NCI-H146 treated with DMSO at 0.1 percent for 48 hours (cell line): ENCODE data around the gene P2RX3.

Experiments
- DNase-seq: peaks from one replicate; lab custom pipeline; 2025; ENCODE audit not compliant: unreplicated experiment; lab: John Stamatoyannopoulos, UW

The P2RX3 gene

DNA sequence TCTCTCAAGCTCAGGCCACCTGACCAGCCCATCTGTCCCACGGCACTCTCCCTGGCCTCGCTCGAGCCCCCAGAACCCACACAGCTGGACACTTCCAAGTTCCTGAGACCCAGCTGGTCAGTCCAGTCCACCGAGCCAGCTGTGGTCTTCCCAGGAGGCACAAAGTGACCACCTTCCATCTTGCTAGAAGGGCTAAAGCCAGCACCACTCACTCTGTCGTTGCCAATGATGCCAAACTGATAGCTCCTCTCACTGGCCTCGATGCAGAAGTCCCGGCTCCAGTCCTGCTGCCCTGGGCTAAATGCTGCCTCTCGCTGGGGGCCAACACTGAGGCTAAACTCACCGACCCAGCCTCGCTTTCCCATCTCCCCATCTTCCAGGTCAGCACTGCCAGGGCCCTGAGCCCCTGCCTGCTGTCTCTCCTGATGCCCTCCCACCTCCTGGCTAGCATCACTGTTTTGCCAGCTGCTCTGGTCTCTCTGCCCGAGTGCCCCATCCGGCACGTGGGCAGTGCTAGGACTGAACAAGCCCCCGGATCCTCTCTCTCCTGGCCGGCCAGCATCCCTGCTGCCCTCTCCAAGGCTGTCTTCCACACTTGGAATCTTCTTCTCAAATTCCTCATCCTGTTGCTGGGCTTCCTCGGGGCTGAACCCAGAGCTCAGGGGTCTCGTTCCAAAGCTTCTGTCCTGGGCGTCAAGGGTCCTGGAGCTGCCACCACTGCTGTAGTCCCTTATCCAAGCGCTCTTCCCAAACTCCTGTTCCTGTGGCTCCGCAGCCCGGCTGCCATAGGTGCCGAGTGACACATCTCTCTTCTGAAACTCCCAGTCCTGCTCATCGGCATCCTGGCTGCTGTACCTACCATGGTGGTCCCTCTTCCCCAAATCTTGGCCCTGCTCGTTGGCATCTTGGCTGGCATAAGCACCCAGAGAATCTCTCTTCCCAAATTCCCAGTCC lies 28.8 kb upstream of the P2RX3 start:
- DNase-seq = no peak

DNA sequence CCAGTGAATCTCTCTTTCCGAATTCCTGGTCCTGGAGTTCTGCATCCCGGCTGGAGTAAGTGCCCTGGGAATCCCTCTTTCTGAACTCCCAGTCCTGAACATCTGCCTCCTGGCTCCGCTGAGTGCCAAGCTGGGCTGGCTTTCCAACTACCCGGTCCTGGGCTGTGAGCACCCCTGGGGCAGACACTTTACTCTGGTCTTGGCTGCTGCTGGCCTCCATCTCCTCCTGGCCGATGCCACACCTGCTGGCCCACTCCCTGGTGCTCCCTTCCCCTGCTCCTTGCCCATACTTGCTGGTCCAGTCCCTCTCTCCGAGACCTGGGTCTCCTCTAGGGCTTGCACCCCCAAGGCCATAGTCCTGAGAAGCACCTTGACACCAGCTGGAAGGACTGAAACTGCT lies 28.1 kb upstream of the P2RX3 start:
- no peak for DNase-seq

DNA sequence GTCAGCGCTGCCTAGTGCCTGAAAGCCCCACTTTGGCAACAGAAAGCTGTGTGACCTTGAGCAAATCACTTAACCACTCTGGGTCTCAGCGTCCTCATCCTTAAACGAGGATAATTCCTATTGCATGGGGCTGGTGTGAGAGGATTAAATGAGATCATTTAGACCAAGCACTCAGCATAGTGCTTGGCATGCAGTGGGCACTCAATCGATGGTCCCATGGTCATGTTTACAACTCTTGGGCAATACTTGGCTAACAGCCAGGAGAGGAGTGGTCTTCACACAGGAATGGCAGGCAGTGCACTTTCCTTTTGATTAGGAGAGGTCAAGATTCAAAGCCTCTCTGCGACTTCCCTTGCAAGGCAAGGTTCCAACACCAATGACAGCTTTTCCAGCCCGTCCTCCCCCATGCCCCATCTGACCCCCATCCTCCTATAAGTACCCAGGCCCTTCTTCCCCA lies 27.5 kb upstream of the P2RX3 start:
- DNase-seq = no peak

DNA sequence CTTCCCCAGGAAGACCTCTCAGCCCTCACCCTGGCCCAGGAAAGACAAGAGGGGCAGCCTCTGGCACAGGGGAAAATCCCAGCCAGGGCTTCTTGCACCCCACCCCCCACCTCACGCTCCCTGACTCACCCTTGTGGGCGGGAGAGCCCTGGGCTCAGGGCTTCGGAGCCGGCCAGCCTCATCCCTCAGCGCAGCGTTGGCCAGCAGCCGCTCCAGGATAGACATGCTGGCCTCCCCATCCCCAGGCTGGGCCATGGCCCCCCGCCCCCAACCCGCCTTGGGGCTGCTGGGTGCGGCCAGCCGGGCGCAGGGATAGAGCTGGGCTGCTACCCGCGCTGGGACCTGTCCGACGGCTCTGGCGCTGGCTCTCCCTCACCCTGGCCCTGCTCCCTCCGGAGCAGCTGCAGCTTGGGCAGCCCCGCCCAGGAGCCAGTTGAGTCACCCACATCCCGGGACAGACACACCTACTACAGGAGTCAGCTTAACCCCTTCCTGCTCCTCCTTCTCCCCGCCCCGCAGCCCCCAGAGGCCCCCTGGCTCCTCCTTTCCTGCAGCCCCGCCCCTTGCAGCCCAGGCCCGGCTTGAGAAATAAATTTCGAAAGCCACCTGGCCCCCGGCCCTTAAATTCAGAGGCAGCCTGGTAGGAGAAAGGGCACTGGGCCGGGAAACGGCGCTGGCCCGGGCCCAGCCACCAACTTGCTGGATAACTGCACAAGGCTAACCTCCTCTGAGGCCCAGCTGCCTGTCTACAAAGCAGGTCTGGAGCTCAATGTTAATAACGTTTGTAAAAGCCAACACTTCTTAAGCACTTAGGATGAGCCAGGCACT lies 26.8 kb upstream of the P2RX3 start:
- no peak for DNase-seq

DNA sequence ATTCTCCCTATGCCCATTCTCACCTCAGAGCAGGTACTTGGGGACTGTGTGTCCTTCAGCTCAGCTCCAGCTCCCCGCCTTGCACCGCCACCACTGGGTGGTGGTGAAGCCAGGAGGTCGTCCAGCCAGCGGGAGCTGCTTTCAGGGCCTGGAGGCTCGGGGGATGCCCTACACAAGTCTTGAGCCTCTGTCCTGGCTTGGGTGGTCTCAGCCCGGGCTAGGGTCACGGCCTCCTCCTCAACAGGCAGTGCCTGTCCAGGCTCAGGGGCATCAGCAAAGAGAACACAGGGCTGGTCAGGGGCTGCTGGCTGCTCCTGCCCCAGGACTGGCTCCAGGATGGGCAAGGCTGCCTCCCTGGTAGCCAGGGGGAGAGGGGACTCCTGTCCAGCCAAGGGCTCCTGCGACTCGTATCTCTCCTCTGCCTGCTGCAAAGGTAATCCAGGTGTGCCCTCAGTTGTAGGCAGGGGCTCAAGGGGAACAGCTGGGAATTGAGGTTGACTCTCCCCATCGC lies 25.6 kb upstream of the P2RX3 start:
- DNase-seq = no peak

DNA sequence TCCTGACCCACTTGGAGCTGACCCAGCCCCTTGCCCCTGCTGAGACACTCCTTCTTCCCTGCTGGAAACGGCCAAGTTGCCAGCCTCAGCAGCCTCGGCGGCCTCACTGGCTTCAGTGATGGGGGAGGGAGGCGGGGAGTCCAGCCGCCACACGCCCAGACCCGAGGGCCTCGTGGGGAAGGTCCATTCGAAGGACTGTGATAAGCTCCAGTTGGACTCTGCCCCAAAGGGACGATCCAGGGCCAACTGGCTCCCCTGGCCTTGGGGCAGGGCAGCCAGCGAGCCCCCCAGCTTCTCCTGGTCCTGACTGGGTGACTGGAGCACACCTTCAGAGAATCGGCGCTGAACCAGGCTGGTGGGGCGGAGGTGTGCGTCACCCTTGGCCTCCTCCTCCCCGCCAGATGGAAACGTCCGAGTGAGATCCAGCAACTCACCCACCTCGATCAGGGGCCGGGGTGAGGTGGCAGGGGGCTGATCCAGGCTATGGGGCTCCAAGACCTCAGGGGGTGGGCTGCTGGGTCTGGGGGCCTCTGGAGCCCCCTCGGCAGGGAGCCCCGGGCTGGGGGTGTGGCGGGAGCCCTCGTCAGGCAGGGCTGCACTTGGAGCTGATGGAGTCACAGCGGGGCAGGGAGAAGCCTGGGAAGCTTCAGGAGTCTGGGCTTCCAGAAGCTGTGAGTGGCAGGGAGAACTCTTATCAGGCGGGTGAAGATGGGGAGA lies 24.9 kb upstream of the P2RX3 start:
- no peak for DNase-seq

DNA sequence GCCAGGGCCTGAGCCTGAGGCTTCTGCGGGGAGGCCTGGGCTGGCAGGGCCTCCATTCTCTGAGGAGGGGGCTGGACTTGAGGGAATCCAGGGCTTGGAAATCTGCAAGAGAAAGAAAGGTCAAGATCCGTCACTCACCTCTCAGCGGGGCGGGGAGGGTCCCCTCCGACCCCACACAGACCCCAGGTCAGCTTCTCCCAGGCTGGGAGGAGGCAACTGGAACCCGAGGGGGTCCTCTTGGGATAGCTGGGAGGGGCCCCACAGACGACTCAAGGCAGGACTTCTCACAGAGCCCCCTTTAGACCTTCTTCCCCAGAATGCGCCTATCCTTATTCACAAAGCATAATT lies 24.4 kb upstream of the P2RX3 start:
- DNase-seq = no peak

DNA sequence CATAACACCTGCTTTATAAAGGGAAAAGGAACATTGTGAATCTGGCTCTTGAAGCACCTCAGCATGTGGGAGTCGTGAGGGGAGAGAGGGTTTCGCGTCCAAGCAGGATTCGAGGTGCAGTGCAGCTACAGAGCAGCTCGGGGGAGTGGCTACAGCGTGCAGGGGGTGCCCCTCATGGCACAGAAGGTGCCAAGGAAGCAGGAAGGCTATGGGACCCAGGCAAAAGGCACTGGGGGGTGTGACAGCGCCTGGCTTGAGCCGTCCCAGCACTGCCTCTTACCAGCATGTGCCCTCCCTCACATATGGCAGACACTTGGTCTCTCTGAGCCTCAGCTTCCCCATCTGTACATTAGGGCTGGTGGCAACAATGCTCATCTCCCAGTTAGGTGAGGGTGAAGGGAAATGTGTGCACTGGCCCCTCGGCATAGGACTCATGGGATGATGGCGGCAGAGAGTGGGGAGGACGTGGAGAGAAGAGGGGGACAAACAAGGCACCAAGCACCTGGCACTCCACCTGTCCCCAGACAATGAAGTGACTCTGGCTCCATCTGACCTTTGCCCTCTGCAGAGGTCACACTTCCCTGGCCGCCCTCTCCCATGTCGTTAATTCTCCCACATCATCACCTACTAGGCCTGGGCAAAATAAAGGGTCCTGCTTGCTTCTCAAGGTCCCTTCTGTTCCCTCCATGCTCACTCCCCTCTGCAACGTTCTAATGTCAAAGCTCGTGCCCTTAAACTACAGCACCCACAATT lies 23.8 kb upstream of the P2RX3 start:
- no peak for DNase-seq

DNA sequence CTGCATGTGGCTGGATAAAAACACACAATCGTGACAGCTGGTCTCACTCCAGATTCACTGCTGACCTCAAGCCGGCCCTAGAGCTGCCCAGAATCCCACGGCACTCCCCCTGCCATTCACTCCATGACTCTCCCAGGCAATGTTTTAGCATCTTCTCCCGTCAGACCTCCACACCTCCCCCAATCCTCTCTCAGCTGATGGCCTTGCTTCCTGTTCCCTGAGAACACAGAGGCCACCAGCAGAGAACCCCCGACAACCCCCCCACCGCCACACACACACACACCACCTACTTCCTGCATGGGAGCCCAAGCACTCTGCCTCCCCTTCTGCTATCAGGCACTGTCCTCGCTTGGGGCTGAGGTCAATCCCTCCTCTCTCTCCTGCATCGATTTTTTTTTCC lies 22.7 kb upstream of the P2RX3 start:
- no peak for DNase-seq

DNA sequence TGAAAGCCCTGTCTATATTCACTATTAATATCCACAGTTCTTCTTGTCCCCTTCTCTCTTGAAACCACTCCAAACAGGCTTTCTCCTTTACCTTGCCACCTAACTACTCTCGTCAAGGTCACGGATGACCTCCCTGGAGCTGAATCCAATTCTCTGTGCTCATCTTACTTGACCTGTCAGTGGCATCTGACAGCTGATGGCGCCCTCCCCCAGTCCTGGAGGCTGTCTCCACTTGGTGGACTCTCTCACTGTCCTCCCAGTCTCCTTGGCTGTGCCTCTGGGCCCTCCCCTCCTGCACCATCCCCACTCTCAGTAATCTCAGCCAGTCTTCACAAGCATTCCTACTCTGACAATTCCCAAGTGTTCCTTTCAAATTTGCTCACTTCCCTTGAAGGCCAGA lies 22.1 kb upstream of the P2RX3 start:
- no peak for DNase-seq

DNA sequence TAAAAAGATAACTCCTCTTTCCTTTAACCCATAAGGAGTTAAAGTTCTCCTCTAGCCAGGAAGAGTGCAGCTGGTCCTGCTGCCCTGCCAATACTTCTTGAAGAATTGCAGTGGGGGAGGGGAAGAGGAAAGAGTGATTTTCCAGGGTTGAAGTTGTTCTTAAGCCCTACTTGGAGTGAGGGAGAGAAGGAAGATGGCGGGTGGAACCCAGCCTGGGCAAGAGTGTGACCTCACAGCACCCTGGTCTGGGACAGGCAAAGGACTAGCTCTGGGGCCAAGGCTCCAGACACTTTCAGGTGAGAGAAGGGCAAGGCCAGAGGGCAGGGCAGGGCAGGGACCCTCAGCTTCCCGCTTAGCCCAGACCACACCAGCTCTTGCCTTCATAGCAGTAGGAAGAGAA lies 20.0 kb upstream of the P2RX3 start:
- DNase-seq = no peak

DNA sequence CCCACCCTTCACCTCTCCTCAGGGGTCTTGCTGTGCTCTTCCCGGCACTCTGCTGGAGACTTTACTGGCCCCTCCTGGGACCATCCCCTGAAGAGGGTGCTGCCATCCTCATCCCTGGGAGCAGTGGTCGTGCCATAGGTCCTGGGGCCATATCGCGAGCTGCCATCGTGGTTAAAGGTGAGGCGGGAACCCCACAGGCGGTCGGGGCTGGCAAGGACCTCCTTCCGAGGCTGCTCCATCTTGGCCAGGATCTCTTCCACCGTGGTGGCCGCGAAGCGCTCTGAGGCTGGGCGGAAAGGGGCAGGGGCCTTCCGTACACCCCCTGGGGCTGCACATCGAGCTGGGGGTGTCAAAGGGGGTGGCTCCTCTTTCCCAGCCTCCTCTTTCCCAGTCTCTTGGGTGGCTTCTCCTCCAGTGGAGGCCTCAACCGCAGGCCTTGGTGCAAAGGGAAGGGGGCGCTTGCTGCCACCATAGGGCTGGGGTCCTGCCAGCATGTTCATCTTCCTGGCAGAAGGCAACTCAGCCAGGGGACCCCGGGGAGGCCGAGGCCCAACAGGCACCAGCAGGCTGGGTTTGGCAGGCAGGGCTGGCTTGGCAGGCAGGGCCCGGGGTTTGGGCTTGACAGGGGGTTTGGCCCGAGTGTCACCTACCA lies 18.0 kb upstream of the P2RX3 start:
- no peak for DNase-seq

DNA sequence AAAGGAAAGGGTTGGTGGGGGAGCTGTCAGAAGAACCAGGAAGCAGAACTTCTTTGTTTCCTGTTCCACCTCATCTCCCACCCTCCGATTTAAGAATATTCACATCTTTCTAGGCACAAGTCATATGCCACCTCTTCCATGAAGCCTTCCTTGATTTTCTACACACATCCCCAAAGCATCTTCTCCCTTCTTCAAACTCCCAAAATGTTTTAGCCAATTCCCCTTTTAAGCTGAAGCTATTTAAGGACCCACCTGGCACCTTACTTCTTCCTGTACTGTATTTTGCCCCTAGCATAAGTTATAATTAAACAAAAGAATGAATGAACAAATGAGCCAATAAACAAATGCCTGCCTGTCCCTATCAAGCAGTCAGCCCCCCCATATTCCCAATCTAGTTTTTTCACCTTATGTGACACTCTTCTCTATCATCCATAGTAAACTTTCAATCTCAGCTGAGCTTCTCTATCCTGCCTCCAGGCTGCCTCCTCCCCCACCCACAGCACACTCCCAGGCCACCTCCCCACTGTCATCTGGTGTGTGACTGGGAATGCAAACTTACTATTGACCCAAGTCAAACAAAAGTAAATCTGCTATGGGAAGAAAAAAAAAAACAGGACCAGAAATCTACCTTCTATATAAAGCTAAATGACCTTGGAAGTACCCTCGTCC lies 17.3 kb upstream of the P2RX3 start:
- DNase-seq = no peak

DNA sequence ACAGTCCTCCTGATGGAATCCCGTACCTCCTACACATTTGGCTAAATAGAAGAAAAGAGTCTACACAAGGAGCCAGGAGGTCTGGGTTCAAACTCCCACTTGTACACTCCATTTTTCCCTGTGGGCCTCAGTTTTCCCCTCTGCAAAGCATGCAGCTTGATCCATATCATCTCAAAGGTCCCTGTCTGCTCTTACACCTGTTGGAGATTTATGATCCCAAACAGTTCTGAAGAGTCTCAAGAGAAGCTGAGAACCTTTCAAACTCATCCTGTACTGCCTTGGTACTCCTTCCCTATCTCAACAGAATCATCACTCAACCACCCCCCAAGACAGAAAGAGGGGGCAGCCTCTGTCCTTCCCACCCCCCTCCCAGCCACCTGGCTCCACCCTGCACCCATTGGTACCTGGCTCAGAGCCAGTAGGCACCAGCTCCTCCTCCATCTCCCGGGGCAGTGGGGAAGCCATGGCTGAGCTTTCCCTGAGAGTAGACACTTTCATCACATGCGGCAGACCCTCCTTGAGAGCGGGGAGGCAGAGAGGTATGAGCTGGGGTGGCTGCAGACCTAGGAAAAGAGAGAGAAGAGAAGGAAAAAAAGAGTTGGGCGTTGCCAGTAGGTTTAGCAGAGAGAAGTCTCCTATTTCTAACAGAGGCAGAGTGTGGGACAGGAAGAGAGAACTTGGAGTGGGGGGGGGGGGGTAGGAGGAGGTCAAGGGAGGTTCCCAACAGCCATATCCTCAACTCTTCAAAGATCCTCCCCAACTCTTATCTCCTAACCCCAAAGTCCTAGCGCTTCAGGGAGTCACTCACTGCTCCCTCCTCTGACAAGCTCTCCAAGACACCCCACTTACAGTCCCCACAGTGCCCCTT lies 16.5 kb upstream of the P2RX3 start:
- no peak for DNase-seq

DNA sequence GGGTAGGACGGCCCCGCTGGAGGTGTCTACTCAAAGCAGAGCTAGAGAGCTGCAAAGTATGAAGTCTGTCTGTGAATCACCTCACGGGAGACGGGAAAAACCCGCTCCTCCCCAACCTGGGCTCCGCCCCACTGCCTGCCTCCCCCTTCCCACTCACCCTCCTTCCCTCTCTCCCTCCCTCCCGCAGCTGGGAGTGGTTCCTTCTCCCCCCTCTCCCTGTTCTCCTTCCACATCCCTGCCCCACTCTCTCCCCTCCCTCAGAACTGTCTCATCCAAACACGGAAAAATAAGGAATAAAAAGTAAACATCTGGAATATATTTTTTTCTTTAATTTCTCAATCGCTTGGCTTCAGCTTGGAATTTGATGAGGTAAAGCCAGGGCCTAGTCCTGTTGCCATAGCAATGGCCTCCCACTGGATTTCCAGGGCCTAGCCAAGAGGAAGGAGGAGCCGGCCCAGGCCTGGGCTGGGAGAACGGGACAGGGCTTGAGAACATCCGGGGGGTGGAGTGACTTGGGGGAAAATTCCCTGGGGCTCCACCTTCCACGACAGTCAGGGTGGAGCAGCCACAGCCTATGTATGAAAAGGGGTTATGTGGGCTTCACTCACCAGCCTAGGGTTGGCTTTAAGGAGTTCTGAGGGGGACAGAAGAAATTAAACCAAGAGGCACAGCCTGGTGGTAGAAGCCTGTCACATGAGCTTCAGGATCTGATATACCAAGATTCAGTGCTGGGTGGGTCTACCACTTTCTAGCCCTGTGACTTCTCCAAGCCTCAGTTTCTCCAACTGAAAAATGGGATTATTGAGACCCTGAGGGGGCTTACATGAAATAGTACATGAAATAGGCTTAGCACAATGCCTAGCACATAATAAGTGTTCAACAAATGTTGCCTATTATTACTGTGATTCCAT lies 15.6 kb upstream of the P2RX3 start:
- no peak for DNase-seq

DNA sequence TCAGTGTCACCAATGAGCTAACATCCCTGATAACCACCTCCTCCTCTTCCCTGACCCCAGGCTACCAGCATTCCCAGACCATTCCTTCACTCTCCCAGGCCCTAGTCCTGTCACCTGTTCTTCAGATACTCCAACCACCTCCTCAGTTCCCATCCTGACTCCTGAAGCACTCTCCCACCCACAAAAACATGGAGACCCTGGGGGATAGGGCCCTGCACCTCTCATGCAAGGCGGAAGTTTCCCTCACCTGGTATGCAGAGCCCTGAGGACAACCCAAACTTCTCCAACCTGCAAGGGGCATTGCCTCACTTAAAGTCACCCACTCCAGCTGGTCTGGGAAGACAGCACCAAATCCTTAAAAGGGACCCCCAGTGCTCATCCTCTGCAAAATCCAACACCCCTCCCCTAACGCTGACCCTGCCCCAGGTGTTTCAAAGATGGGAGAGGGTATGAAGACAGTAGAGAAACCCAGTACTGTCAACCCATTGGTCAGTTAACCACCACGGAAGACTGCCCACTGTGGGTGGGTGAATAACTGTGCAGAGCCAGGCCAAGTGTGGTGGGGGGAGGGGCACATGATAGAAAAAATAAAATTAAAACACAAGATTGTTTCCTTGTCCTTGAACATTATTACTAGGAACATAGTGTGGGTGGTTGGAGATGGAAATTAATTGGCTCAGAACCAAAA lies 14.8 kb upstream of the P2RX3 start:
- no peak for DNase-seq

DNA sequence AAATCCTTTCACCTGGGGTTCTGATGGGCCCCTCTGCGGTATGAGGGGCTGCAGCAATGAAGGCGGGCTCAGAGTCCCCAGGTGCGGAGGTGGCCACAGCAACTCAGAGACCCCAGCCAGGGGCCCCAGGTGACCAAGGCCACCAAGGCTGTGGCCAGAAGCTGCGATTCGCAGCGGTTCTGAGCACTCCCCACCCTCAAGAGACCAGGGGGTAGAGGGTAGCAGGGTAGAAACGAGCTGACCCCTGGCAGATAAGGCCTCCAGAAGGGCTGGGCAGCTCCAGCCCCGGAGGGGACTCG lies 14.3 kb upstream of the P2RX3 start:
- no peak for DNase-seq
